Vagina (tissue), 2 donors: Measurements from ENCODE around the gene TIPARP. TPM values are rescaled to one million over a fixed set of nuclear protein-coding genes. Genes with fewer than 3 reads are reported as not detected.

ENCODE experiments used
- DNase-seq, 2 donors: peaks; one replicate each; pipeline ENCODE4 v3.0.0-alpha.2; 2017; ENCODE audit errors: extremely low spot score in 2 of 2
- H3K27ac ChIP-seq: fragments of 200-600 bp; sonication (generic); one replicate; pipeline ENCODE4 v1.5.1; 2019
- H3K27me3 ChIP-seq: fragments of 200-600 bp; sonication (generic); one replicate; pipeline ENCODE4 v1.5.1; 2019
- H3K36me3 ChIP-seq, 2 donors: fragments of 200-600 bp; sonication (generic); one replicate each; pipeline ENCODE4 v1.5.1; 2017 to 2019
- H3K4me1 ChIP-seq: fragments of 200-600 bp; sonication (generic); one replicate; pipeline ENCODE4 v1.5.1; 2019
- H3K4me3 ChIP-seq, 2 donors: fragments of 200-600 bp; sonication (generic); 1 replicate in 1 of 2; 2 replicates in 1 of 2; pipeline ENCODE4 v1.5.1; 2016 to 2019
- H3K9me3 ChIP-seq: fragments of 200-600 bp; sonication (generic); one replicate; pipeline ENCODE4 v1.5.1; 2019
- POLR2A ChIP-seq, 2 donors: fragments of 450-650 bp; IDR thresholded peaks; one replicate each; pipeline ENCODE4 v1.6.1; 2017; ENCODE audit warnings: antibody characterized with exemption in 2 of 2, mild to moderate bottlenecking in 2 of 2, moderate library complexity in 2 of 2
- POLR2AphosphoS5 ChIP-seq, 2 donors: sonication (generic); formaldehyde crosslinking; IDR thresholded peaks; one replicate each; pipeline ENCODE4 v1.9.0; 2017; ENCODE audit warnings: antibody characterized with exemption in 2 of 2, mild to moderate bottlenecking in 2 of 2, low read depth in 1 of 2; ENCODE audit not compliant: insufficient read depth in 1 of 2
- intact Hi-C: fragments of 100-400 bp; cut with DNase I; formaldehyde crosslinking; loops from one replicate; pipeline ENCODE4 v1.15.1; 2023
- total RNA-seq: library from RNA; depleted of rRNA; stranded (reverse); fragments of >200 nt; gene quantifications from one replicate; pipeline ENCODE4 v1.2.3, GENCODE V29; 2016
- TF ChIP-seq, protein P1 (sequence below), 3 experiments: fragments of 450-650 bp in 2 of 3; fragments of 200-600 bp in 1 of 3; sonication (generic) in 1 of 3; IDR thresholded peaks; one replicate each; pipeline ENCODE4 v1.5.1; 2017 to 2019; ENCODE audit warnings: antibody characterized with exemption in 3 of 3, mild to moderate bottlenecking in 2 of 3, moderate library complexity in 2 of 3

TIPARP gene
- total RNA-seq, 1 donor from 2014 or later: 44.0 TPM

DNA sequence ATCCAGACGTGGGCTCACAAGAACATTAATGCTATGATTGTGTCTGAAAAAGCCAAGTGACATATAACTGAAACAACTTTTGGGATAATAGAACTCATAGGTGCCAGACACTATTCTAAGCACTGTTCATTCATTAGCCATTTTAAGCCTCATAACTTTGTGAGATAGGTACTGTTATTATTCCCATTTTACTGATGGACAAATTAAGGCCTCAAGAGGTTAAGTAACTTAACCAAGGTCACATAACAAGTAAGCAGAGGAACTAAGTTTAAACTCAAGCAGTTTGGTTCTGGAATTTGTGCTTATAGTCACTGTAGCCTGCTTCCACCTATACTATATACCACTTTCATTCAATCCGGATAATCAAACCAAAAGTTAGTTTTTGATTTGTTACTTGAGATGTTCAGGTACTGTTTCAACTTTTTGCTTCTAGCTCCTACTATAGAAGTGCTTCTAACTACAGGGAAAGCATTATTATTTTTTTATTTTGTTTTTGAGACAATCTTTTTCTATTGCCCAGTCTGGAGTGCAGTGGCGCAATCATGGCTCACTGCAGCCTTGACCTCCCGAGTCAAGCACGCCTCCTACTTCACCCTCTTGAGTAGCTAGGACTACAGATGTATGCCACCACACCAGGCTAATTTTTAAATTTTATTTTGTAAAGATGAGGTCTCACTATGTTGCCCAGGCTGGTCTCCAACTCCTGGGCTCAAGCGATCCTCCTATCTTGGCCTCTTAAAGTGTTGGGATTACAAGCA lies 41.9 kb downstream of the TIPARP start:
- intact Hi-C loops: no loop called here
- Histone ChIP-seq H3K4me3 (no peak overlapping the region), H3K9me3 (no peaks in the 10 kb centered on the region), H3K27ac (no peak overlapping the region), H3K36me3 (no peaks in the 10 kb centered on the region), H3K4me1 (no peaks in the 10 kb centered on the region), H3K27me3 (no peaks in the 10 kb centered on the region)
- no peak for DNase-seq
- TF ChIP-seq POLR2AphosphoS5 (IDR thresholded peaks at IDR 0.05; ENCODE audit: insufficient read depth in 1 of 2, low read depth in 1 of 2) (no peak), POLR2A (IDR thresholded peaks at IDR 0.05) (no peak)
- TF ChIP-seq, protein P1, sequence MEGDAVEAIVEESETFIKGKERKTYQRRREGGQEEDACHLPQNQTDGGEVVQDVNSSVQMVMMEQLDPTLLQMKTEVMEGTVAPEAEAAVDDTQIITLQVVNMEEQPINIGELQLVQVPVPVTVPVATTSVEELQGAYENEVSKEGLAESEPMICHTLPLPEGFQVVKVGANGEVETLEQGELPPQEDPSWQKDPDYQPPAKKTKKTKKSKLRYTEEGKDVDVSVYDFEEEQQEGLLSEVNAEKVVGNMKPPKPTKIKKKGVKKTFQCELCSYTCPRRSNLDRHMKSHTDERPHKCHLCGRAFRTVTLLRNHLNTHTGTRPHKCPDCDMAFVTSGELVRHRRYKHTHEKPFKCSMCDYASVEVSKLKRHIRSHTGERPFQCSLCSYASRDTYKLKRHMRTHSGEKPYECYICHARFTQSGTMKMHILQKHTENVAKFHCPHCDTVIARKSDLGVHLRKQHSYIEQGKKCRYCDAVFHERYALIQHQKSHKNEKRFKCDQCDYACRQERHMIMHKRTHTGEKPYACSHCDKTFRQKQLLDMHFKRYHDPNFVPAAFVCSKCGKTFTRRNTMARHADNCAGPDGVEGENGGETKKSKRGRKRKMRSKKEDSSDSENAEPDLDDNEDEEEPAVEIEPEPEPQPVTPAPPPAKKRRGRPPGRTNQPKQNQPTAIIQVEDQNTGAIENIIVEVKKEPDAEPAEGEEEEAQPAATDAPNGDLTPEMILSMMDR (IDR thresholded peaks at IDR 0.05): no peak

DNA sequence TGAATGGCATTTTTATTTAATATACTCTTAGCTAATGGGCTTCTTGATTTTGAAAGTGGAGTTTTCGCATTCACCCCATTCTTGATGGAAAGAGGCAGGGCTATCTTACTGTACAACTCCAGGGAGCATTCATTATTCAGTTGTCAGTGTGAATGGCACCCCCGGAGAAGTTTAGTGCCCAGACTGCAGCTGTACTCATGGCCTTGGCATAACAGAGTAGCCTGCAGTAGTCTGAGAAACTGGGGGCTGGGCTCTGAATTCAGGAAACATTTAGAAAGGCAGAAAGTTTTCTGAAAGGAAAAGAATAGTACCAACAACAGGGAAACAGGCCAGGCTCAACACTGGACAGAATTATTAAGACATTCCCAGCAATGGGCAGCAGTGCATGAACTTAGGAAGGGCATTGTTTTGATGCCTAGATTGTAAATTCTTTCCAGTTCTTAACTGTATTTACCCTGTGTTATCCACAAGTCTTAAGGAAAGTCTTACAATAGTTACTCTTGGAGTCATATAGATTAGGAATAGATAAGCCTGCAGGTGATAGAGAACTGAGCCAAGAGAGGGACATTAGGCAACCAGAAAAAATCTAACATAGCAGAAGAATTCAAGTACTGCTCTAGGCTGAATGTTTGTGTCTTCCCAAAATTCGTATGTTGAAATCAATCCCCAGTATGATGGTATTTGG lies 44.4 kb downstream of the TIPARP start:
- Histone ChIP-seq H3K36me3 (no peaks in the 10 kb centered on the region), H3K27me3 (no peaks in the 10 kb centered on the region), H3K4me3 (no peak overlapping the region), H3K9me3 (no peaks in the 10 kb centered on the region), H3K27ac (no peak overlapping the region), H3K4me1 (no peaks in the 10 kb centered on the region)
- no peak for DNase-seq
- TF ChIP-seq POLR2A (IDR thresholded peaks at IDR 0.05) (no peak), POLR2AphosphoS5 (IDR thresholded peaks at IDR 0.05; ENCODE audit: insufficient read depth in 1 of 2, low read depth in 1 of 2) (no peak)
- TF ChIP-seq, protein P1 (IDR thresholded peaks at IDR 0.05): no peak
- intact Hi-C loops: no loop called here

DNA sequence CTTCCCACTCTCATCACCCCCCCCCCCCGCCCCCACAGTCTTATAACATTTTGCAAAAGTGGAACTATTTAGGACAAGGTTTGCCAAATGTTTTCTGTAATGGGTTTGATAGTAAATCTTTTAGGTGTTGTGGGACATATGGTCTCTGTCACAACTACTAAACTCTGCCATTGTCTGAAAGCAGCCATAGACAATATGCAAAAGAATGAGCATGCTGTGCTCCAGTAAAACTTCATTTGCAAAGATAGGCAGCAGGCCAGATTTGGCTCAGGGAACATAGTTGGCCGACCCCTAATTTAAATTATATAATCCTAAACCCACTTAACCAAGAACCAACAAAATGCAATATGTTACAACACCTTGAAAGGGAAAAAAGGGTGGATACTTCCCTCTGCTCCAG lies 46.4 kb downstream of the TIPARP start:
- TF ChIP-seq POLR2A (IDR thresholded peaks at IDR 0.05): no peak
- TF ChIP-seq, protein P1 (IDR thresholded peaks at IDR 0.05): no peak
- TF ChIP-seq POLR2AphosphoS5 (IDR thresholded peaks at IDR 0.05; ENCODE audit: insufficient read depth in 1 of 2, low read depth in 1 of 2): no peak
- intact Hi-C loops: no loop called here

DNA sequence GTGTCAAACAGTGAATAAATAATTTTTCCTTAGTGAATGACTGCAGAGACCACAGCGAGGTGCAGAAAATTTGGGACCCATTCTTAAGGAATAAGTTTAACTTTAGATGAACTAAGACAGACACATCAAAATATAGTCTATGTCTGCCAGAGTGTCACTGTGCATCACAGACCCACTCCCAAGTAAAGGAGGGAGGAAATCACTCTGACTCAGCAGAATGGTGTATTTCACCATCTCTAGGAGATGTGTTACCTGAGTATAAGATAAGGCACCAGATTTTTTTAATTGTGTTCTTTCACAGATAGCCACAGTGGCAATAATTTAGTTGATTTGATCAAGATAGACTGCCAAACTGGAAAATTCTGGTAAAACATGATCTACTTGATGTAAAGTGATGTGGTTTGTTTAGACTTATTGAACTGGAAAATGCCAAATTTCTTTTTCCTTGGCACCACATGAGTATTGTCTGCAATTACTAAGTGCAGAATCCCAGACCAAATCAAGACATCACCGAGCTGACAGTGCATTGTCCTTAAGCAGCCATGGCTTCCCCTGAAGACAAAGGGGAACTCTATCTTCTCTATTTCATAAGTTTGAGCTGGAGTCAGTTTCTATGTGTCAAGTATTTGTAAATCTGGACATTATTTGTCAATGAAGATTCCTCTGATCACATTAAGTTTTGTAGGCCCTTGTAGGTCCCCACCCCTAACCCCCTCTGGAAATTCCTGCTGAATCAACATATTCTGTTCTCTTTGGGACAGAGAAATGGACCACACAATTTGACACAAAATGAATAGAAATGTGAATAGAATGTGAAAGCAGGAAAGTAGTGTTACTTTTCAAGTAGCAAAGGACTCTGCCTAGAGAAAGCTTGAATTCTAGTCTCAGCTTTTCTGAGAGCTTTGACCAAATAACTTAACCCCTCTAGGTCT lies 47.6 kb downstream of the TIPARP start:
- Histone ChIP-seq H3K9me3 (no peaks in the 10 kb centered on the region), H3K4me3 (no peak overlapping the region), H3K27me3 (no peaks in the 10 kb centered on the region), H3K27ac (no peak overlapping the region), H3K4me1 (peaks cover 6% of the 10 kb centered on the region), H3K36me3 (no peaks in the 10 kb centered on the region)
- intact Hi-C loops: no loop called here
- TF ChIP-seq POLR2A (IDR thresholded peaks at IDR 0.05) (no peak), POLR2AphosphoS5 (IDR thresholded peaks at IDR 0.05; ENCODE audit: insufficient read depth in 1 of 2, low read depth in 1 of 2) (no peak)
- TF ChIP-seq, protein P1 (IDR thresholded peaks at IDR 0.05): no peak
- no peak for DNase-seq

More for the DNA sequence above, 46.4 kb downstream of the TIPARP start:
- peaks cover under 1% of the 10 kb centered on the region for H3K4me1 ChIP-seq
- H3K27me3 ChIP-seq: no peaks in the 10 kb centered on the region
- DNase-seq: no peak
- H3K9me3 ChIP-seq: no peaks in the 10 kb centered on the region
- no peak overlapping the region for H3K4me3 ChIP-seq
- no peaks in the 10 kb centered on the region for H3K36me3 ChIP-seq
- H3K27ac ChIP-seq: no peak overlapping the region
